ENCODE measurements around the gene TAF6L.
"Not testable (repeated sequence)": the region's sequence is repeated elsewhere in the genome, so short reads cannot be mapped to it uniquely, and the experiment has no call there.

The TAF6L gene

DNA sequence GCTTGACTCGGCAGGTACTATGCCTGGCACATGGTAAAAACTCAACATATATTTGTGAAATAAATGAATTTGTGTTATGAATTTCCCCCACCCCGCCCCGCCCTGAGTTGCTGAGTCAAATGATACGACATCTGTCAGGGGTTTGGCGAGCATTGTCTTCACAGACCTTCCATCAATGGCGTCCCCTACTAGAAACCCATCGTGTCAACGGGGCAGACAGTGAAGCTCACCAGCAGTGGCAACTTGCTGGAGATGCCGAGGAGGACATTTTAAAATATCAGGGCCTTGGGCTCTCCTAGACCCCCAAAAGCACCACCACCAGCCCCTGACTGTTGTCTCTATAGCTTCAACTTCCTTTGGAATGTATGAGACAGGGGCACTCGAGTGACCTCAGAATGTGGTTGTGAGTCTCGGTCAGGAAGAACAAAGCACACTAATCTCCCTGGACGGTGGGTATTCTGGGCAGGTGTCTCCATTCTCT lies 34.8 kb downstream of the TAF6L start:
- DNase-seq, result peak; percentile 13 to 16

DNA sequence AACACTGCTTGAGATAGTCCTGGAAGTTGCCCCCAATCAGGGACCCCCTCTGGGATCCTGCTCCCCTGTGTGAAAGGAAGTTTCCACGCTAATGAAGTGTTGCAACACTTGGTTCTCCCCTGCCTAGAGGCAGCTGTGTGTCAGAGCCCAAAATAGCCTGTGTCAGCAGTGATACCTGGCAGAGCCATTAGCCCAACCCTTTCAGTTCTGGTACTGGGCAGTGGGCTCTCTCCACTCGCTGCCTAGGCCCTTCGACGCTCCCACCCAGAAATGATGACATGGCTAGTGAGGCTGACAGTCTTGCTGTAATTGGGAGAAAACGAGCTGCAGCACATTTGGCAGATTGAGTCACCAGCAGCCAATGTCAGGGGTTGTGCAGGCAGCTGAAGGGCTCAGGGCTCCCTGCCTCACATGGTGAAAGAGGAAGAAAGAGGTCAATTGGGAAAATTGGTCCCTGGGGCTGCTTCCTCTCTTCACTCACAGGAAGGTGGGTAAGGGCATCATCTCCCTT lies 35.5 kb downstream of the TAF6L start:
- no peak for DNase-seq

DNA sequence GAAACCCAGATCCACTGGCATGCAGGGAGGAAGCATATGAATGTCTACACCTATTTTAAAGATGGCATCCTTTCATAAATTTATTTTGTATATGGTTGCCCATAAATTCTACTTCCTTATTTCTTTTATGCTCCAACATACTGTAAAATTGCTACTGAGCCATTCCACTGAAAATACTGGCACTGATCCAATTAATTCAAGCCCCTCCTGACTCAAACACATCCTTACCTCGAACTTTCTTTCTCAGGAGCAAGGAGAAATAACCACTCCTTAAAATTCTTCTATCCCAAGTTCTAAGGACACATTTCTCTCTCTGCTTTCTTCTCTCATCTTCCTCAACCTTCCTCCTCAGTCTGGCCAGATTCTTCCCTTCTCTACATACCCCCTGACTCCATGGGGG lies 39.6 kb downstream of the TAF6L start:
- no peak for DNase-seq

DNA sequence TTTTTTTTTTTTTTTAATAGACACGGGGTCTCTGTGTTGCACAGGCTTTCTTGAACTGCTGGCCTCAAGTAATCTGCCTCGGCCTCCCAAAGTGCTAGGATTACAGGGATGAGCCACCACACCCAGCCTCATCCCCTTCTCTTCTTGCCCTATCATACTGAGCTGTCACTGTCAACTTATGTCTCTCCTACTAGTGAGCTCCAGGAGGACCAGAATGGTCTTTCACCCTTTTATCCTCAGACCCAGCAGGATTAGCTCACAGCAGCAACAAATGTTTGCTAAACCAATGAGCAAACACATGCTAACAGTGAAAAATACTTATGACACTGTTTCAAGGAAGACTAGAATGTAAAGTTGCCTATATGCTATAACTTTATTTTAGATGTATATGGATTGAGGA lies 40.5 kb downstream of the TAF6L start:
- no peak for DNase-seq

DNA sequence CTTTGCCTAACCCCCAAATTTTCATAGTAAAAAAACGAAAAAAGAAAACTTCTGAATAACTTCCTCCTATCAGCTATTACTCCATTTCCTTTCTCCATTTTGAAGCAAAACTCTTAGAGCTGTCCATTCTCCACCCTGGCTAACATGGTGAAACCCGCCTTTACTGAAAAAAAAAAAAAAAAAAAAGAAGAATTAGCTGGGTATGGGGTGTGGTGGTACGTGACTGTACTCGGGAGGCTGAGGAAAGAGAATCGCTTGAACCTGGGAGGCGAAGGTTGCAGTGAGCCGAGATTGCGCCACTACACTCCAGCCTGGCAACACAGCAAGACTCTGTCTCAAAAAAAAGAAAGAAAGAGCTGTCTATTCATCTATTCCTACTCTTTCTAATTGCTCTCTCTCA lies 45.4 kb downstream of the TAF6L start:
- no peak for DNase-seq

DNA sequence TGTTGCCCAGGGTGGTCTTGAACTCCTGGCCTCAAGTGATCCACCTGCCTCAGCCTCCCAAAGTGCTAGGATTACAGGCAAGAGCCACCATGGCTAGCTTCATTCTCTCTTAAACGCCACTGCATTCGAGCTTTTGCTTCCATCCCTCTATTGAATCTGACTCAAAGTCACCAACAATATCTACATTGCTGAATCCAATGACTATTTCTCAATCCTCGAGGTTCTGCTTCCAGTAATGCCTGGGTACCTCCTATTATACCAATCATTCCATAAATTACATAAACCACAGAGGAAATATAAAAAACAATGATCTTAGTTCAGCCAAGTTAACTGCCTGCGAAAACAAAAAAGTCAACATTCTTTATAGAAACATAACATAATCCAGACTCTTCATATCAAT lies 45.9 kb downstream of the TAF6L start:
- no peak for DNase-seq

DNA sequence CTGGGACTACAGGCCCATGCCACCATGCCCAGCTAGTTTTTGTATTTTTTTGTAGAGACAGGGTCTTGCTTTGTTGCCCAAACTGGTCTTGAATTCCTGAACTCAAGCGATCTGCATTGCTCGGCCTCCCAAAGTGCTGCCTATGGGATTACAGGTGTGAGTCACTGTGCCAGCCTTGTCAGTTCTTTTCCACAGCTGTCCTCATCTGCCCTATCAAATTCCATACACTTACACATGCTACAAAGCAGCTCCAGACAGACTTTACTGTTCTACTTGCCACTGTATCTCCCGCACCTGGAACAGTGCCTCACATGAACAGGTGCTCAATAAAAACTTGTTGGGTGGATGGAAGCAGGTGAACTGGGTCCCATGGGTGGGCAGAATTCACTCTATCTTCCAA lies 52.5 kb downstream of the TAF6L start:
- DNase-seq, result no peak

DNA sequence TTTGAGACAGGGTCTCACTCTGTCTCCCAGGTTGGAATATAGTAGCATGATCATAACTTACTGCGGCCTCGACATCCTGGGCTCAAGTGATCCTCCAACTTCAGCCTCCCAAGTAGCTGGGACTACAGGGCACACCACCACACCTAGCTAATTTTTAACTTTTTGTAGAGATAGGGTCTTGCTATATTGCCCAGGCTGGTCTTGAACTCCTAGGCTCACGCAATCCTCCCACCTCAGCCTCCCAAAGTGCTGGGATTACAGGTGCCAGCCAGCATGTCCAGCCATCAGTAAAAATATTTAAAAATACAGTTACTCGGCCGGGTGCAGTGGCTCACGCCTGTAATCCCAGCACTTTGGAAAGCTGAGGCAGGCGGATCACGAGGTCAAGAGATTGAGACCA lies 56.9 kb downstream of the TAF6L start:
- DNase-seq, result not testable (repeated sequence)

DNA sequence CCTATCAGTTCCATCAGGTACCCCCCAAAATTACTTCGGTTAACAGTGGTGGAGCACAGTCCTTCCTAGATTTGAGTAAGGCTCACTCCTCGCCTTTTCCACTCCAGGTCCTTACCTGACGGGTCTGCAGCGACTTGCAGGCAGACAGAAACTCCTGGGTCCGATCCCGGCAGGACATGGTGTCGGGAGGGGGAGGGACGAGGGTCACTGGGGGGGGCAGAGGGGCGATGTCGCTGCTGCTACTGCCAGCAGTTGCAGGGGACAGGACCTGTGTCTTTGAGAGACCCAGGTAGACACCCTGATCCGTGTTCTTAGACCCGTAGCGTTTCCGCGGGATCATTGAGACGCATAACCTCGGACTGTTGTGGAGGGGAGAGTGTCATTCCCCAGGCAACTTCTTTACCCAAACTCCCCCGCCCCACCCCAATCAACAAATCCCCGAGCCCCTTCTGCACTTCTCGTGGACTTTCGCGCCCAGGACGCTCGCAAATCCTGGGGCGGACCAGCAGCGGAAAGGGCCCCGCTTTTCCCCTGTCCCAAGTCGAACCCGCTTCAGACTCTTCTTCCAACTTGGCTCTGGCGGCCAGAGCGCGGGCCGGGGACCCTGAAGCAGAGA lies 59.8 kb downstream of the TAF6L start:
- no peak for DNase-seq

DNA sequence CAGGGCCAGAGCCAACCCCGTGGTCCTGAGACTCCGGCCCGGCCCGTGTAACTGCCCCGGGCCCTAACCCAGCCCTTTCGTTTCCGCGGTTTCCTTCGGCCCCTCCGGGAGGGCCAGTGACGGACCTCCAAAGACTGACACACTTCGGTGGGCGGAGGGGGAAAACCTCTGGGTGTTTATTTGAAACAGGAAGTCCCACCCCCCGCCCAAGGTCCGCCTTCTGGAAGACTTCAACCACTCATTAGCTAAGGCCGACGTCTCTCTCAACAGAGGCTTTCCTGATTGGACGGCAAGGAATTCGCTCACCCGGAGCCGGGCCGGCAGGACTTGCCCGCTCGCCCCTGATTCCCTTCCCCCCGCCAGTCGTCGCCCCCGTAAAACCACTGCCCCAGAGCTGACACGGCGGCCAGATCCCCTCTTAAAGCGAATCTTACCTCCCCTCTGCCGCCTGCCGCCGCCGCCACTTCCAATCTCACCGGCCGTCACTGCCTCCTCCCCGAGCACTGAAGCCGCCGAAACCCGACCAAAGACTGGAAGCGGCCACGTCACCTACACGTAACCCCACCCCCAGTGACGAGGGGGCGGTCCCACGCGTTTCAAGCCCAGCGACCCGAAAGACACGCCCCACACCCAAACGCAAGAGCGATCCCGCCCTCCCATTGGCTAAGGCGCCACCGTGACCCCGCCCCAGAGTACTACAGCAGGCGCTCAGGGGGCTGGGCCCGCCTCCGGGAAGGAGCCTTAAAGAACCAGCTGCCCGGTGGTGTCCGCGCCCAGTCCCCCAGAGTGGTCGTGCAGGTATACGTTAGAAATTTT lies 60.5 kb downstream of the TAF6L start, which contains the start of gene STX5:
STX5 (minus strand) TSS at position 532 of the 816 bp plus-strand sequence. CDS start 808 bp downstream, outside the sequence.
- DNase-seq, result peak; percentile 99

DNA sequence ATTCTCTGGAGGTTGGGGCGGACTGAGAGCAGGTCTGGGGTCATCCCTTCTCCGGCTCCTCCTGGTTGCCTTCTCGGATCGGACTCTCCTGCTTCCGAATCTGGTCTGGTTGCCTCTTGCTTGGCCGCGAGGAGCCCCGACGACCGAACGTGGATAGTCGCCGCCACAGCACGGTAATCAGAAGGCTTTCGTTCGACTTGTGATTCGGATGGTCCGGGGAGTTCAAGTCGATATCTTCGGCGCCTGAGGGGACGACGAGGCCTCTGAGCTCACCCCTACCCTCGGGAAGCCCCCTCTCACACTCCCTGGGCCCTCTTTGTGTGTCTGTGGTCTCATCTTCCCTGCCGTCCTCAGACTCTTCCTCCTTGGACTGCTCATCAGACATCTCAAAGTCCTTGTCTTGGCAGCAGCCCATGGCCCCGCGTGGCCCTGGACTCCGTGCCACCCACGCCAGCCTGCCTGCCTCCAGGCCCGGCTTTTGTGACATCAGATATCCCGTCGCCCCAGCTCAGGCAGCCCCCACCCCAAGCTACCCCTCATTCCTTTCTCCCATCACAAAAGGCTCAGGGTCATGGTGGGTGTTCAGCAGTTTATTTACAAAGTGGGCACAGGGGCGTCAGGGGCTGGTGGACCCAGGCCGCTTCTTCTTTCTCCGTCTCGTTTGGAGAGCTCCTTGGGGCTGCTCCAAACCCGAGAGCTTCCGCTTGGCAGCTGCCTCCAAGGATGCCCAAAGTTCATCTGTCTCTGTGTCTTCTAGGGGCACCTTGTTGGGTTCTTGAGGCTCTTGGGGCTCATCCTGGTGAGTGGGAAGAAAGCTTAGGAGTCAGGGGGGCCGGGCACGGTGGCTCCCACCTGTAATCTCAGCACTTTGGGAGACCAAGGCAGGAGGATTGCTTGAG lies 61.4 kb downstream of the TAF6L start, which contains the start of gene TEX54:
TEX54 (minus strand) TSS at position 506 of the 899 bp plus-strand sequence.
- peak in 1 of 2 experiments; percentile 27 for DNase-seq

DNA sequence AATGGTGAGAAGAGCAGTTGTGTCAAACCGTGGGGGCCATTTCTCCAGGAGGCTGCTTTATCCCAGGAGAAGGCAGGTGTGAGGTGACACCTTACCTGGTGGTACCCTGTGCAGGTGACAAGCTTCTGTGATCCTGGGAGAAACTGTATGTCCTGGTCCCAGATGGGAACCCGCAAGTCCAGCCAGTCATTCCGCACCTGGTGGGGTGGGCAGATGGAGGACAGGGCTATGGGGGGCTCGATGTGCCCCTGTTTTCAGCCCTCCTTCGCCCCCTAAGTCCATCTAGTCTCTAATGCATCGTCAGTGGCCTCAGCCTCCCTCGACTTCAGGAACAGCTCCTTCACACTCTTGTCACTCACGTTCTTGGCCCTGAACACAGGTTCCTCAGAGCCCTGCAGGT lies 64.1 kb downstream of the TAF6L start:
- no peak for DNase-seq

Measured in stimulated activated CD4-positive, alpha-beta T cell treated with anti-CD3 and anti-CD28 coated beads, Interleukin-4, amount 100 ng/mL, for 4 hours (primary cell).